HG03460 (cell line): ENCODE measurements around the gene PRKCE.
A peak's percentile ranks its signal among the peaks of the same experiment; 100 is the strongest.
"Not testable (repeated sequence)": the region's sequence is repeated elsewhere in the genome, so short reads cannot be mapped to it uniquely, and the experiment has no call there.

Experiments used
- ATAC-seq: cut with Tn5 transposase; IDR thresholded peaks from one replicate; pipeline ENCODE4 v1.9.1; 2021; ENCODE audit not compliant: unreplicated experiment

PRKCE gene

DNA sequence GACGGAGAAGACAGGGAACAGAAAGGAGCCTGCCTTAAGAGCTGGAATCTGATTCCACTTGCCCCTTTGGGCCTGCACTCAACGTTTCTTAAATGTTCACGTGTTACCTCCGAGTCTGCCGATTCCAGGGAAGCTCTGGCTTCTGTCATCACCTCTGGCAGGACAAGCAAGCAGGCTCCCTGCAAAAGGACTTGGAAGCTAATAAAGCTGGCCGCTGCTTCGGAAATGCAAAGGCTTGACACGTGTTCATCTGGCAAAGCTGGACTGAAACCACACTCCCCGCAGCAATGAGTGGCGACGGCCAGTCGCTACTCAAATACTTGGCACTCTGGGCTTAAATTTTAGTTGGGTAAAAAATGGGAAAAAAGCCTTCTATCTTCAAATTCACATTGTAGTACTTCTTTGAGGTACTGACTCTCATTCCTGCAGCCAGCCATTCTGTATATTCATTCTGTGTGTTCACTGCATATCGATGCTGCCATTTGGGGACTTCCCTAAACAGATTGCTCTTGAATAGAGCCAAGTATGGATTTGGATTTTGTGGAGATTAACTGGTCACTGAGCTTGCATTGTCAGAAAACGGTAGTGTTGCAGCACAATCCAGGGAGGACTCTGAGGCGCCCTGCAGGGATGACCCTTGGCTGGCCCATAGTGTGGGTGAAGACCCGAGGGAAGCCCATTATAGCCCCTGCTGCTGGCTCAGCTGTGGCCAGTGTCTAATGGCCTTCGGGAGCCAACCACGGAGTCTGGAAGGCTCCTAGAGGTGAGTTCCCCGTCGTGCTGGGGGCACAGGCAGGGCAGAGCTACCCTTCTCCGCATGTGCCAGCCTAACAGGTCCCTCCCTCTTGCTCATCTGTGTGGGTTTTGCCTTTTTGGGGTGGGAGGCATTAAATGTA is 231.5 kb downstream of the PRKCE start:
- ATAC-seq, result no peak

DNA sequence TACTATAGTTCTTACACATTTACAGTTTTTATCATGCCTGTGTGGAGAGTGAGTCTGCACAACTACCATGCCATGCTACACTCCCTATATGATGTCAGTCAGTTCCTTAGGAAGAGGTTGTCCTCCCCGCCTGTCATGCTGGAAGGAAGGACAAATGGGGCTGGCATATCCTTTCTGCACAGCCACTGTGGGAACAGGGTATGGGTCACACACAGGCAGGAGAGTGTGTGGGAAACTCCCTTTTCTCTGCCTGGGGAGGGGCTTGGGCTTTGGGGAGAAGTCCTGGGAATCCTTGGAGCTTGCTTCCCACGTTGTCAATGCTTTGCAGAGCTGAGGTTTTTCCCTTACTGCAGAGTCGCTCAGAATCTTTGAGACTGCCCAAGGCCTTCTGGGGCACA is 232.1 kb downstream of the PRKCE start:
- ATAC-seq, result no peak

DNA sequence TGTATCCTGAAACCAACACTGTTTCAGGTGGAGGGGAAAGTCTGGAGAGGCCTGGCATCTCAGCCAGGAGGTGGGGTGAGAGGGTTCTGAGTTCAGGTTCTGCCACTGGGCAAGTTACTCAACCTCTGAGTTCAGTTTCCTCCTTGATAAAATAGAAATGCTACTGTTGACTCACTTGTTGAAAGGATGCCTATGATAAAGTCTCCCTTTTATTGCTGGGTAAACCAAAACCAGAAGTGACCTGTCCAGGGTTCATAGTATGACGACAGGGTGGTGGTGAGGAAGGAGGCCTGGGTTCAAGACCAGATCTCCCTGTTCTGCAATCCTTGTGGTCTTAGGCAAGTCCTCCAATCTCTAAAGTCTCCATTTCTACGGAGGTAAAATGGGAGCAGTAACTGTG is 232.7 kb downstream of the PRKCE start:
- ATAC-seq, result no peak

DNA sequence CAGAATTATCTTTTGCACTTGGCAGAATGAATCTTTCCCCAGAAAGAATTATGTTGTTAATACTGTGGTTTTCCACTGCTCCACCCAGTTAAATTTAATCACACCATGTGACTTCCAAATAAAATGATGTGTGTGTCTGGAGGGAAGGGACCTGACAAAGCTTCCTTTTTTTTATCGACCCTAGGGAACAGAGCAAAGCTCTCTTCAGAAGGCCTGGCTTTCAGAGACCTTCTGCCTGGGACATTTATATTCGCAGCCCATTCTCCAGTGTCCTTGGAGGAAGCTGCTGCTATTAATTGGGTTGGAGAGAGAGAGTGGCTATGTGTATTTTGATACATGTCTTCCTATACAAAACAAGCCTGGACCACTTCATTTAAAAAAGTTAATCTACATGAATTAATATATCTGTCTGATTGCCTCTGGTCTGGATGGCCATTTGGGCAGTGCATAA is 233.7 kb downstream of the PRKCE start:
- ATAC-seq, result no peak

DNA sequence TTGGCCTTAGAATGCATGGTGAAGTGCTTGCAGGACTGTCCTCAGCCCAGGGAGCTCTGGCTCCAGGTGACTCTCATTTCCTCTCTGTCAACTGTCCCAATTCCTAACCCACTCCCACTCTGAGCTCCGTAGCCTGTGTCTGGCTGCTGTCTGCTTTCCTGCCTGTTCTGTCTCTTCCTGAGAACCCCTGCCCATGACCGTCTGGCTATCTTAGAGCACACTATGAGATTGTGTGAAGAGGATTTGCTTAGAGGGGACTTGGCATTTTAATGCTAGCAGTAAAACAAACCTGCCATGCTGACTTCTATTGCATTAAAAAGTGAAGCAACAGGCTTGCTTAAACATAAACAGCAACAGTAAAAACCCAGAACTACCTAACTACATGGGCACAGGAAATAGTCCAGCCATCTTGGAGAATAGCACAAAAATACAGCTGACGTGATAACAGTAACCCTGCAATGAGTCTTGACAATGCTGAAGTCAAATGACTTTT is 234.7 kb downstream of the PRKCE start:
- ATAC-seq, result no peak

DNA sequence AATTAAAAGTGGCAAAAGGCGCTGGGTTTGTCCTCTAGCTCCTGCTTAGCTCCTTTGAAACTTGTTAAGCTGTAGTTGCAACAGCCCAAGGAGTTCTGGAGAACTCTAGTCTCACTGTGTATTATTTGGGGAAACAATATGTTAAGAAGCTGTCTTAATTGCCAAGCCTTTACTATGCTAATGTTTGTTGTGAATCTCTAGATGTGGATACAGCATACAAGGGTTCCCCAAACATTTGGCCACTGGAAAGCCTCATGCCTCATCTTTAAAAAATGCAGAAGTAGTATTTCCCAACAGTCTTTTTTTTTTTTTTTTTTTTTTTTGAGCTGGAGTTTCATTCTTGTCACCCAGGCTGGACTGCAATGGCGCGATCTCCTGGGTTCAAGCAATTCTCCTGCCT is 236.7 kb downstream of the PRKCE start:
- ATAC-seq, result no peak

DNA sequence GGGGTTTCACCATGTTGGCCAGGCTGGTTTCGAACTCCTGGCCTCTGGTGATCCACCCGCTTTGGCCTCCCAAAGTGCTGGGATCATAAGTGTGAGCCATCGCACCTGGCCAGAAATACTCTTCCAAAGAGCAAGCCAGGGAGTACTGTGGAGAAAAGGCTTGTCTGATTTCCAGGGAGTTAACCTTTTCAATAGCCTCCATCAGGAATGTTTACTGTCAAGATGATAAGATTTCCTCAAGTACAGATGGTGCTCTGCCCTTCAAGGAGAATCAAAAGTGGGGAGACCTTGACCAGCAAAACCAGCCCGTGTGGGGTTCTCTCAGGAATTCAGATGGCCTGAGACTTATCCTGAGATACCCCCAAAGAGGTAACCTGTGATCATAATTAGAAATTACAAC is 237.2 kb downstream of the PRKCE start:
- no peak for ATAC-seq

DNA sequence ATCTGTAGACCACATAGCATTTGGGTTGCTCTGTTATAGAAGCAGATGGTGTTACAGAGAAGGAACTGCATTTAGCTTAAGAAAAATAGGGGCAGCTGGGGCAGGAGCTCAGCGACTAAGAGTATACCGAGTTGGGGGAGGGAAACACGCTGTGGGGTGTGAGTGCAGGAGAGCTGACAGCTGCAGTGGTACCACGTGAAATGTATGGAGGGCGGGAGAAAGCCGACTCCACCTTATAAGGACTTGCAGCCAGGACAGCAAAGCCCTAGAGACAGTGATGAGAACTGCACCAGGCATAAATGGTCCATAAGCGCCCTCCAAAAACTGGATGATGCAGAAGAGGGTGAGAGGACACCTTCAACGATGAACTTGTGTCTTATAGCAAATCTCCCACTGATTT is 237.6 kb downstream of the PRKCE start:
- peak; percentile 80 for ATAC-seq

DNA sequence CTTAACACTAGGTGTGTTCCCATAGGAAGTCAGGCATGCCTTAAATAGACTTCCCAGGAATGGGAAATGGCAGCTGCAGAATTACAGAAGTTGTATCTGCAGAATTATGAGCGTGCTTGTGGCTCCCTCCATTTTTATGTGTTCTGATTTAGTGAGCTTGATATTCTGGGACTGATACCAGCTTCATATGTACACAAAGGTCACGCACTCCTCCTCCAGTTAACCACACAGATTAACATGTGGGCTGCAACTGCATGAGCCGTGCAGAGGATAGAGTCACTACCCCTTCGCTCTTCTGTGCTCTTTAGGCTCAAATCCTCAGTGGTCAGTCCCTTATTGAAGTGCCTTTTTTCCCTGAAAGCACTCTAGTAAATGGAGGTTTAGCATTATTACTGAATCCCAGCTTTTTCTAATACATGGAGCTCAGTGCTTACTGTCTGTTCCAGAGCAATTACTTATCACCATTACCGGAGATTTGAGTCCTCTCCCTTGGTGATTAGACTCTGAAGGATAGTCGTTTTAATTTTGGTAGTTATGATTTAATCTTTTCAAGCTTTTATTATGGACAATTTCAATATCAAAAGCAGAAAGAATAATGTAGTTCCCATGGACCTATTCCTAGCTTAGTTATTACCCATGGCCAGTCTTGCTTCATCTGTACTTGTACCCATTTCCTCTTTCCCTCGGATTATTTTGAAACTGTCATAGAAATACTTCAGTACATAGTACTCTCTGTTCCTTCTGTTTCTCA is 238.3 kb downstream of the PRKCE start:
- no peak for ATAC-seq

DNA sequence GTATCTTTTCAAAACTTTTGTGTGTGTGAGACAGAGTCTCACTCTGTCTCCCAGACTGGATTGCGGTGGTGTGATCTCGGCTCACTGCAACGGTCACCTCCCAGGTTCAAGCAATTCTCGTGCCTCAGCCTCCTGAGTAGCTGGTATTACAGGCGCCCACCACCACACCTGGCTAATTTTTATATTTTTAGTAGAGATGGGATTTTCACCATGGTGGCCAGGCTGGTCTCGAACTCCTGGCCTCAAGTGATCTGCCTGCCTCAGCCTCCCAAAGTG is 238.8 kb downstream of the PRKCE start:
- not testable (repeated sequence) for ATAC-seq

DNA sequence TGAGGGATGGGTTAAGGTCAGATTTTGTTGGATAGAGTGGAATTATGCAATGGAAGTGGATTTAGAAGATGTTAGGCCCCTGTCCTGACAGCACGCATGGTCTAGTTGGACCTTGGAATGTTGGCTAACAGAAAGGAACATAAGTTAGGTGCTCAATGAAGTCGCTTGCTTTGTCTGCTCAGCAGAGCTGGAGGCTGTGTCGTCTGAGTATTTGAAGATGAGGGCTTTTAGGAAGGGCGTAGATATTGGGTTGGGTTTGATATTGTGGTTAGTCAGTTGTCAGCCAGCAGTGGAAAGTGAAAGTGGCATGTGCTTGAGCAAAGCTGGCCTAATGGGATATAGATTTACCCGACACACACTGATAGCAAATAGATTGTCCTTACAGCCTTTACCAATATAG is 239.3 kb downstream of the PRKCE start:
- no peak for ATAC-seq

DNA sequence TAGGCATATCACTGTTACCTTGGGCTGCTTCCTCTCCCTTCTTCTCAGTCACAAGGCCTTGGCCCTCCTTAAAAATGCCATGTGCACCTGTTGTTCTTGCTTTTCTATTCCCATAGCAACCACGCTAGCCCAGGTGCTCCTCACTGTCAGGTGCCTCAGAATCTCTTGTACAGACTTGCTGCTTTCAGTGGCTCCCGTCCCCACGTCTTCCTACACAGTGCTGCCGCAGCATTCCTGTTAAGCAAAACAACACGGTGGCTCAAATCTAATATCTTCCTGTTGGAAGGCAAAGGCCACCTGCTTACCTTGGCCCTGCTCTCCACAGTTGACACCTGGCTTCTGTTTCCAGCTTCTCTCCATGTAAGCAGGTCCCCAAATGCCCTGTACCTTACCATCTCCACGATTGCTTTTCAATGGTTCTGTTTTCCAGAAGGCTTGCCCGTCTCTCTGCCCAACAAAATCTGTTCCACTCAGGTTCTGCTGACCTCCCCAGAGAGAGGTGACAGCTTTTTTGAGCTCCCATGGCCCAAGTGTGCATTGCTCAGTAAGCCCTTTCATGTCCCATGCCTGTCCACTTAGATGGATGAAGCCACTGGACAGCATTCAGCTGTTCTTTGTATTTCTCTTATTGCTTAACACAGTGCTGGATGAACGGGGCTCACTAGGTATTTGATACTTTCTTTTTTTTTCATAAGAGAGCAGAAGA is 240.4 kb downstream of the PRKCE start:
- ATAC-seq, result no peak

DNA sequence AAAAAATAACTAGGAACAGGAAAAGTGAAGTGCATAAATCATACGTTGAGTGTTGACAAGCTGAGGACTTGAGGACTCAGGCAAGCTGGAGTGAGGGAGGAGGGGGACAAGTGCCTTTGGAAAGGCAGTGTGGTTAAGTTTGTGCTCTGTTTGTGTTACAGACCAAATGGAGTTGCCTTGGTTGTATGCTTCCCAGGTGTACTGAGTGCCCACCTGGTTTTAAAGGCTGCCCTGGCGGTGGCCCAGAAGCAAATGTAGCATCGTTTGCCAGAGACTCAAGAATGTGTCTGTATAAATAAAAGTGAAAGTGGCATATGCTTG is 240.9 kb downstream of the PRKCE start:
- no peak for ATAC-seq

DNA sequence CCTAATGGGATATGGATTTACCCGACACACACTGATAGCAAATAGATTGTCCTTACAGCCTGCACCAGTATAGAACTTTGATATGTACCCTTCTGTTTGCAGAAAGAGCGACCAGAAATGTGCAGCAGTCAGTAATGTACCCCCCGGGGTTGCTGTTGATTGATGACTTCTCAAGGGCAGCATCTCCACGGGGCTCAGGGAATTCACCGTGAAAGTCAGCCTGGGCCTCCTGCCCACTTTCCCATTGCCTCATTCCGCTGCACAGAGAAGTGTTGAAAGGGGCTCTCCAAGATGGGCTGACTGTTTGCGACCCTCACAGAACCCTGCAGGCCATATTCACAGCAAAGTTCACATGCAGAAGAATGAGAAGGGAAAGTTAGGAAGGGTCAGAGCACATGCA is 241.3 kb downstream of the PRKCE start:
- ATAC-seq, result no peak

DNA sequence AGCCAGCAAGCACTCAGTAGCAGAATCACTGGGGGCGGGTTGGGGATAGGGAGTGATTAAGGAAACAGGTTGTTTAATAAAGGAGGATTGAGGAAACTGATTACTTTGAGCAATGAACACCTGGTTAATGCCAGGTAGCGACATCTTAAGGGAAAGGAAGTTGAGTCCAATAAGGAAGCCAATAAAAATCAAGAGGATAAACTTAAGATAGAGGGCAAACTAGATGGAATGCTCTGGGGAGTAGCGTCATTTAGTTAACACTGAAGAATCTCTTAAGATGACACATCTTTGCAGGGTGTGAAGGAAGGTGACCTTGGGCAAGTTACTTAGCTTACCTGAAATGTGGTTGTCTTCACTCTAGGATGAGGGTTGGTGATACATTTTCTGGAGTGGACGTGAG is 242.7 kb downstream of the PRKCE start:
- ATAC-seq, result no peak

DNA sequence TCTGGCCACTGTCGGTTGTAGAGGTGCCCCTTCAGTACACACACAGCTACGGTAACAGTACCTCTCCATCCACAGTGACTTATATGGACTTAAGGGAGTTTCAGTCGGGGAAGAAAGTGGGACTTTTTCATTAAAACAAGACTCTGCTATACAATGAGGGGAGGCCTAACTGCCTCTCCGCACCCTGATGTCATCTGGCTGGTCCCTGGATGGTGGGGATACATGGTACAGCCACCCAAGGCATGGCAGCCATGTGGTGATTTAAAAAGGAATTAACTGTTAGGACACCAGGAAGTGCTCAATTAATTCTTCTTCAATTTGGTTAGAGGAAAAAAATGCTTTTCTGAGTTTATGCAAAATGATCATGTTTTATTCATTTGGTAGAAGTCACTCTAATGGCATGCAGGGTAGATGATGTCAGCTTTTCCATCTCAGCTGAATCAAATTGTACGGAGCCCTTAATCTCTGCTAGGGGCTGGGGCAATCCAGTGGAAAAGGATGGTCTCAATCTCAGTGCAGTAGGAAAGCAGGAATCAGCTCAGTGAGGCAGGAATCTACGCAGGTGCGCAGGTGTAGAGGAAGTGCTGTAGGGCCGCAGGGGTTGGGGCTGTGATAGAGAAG is 243.9 kb downstream of the PRKCE start:
- no peak for ATAC-seq

DNA sequence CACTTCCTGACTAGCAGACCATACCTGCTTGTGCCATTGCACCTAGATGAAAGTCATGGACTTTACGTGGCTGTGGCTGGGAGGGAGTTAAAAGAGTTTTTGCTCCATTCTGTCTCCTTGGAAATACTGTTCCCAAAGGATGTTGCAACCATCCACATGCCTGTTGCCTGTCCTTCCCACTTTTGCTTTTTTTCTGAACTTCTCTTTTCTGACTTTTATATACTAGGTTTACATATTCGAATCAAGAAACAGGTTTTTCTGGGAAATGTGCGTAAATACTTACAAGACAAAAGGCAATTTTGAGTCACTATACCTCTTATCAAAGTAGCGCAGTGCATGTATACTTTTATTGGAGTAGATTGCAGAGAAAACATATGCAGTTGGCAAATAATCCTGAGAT is 244.8 kb downstream of the PRKCE start:
- ATAC-seq, result no peak

DNA sequence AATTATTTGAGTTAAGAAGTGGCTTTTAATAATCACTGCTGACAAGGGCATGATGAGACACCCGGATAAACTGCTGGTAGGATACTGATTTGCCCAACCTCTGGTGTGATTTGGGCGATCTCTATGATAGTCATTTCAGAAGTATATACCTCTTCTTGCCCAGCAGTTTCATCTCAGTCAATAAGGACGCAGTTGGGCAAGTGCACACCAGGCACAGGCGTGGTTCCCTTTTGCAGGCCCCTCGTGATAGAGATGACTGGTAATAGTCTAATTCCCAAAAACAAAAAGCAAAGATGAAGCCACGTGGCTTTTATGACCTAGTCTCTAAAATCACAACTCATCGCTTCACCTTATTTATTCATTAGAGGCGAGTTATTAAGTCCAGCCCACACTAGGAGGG is 246.4 kb downstream of the PRKCE start:
- no peak for ATAC-seq

DNA sequence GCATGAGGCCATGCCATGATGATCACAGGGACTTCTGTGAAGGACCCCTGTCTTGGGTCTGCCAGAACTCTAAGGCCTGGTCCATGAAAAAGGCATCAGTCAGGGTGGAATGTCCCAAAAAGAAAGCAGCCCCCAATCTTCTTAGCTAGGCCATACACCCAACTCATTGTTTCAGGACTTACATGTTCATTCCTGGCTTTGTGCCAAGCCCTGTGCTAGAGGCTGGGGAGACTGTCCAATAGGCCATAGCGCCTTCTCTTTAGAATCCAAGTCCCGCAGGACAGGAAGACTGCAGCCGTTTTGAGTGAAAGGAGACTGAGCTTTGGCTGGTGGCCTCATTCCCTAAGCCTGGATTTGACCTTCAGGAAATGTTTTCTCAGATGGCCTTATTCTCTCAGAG is 247.3 kb downstream of the PRKCE start:
- no peak for ATAC-seq

DNA sequence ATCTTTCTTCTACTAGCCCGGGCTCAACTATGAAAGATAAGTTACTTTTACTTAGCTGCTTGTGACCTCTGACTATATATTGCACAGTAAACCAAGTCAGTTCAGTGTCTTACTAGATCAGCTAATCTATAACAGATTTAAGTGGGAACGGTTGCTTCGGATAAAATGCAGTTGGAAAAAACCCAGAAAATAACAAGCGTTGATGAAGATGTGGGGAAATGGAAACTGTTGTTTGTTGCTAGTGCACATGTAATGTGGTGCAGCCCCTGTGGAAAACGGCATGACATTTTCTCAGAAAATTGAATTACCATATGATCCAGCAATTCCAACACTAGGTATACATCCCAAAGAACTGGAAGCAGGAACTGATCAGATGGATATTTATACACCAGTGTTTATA is 248.5 kb downstream of the PRKCE start:
- no peak for ATAC-seq

DNA sequence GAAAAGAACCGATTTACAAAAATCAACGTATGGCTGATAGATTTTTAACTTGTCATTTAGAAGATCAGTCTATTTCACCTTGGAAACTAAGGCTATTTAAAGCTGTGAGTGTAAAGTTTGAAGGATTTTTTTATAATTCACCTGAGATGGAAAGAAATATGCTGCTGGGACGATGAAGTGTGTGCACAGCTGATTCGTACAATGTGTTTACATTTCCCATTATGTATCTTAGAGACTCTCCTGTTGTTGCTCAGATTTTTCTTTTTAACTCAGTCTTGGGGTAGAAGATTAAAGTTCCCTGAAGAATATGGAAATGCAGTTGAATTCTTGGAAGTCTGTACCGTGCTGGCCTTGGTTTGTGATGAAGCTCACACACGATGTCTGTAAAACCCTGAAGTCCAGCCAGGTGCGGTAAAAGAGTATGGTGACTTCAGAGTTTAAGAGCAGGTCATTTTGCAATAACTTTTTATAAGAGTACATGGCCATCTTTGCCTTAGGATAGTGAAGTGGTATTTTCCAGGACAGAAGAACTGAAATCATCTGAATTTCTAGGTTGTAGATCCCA is 250.1 kb downstream of the PRKCE start:
- ATAC-seq, result no peak
